Measurements from ENCODE around the gene MLLT3.

MLLT3 gene

DNA sequence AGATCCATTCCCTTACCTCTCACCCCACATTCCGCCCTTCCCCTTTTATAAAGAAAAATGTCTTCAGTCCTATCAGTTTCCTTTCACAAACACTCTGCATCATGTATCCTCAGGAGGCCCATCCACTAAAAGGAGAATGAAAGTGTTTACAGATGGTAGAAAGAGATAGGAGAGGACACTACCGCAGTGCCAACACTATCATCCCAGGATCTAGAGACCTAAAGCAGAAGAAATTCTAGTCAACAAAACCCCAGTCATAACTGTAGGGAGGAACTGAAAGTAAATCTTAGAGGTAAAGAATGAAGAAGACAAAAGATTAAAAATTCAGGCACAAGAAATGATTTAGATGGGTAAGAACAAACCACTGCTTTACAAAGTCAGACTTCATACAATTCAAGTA lies 114.1 kb downstream of the MLLT3 start:
- DNase-seq: no peak
- no peak for TF ChIP-seq CTCF (IDR thresholded peaks at IDR 0.05; ENCODE audit: low read depth, low read length)
- H3K36me3 ChIP-seq: no peaks in the 10 kb centered on the region
- H3K27me3 ChIP-seq (ENCODE audit: insufficient read depth, low read depth, severe bottlenecking): no peaks in the 10 kb centered on the region
- H3K4me3 ChIP-seq (ENCODE audit: low read depth, low read length): no peak overlapping the region
- no peak overlapping the region for H3K27ac ChIP-seq
- no peaks in the 10 kb centered on the region for H3K9me3 ChIP-seq (ENCODE audit: severe bottlenecking)

- Histone ChIP-seq H3K27ac (no peak overlapping the region), H3K9me3 (ENCODE audit: severe bottlenecking) (no peaks in the 10 kb centered on the region), H3K4me3 (ENCODE audit: low read depth, low read length) (no peak overlapping the region), H3K27me3 (ENCODE audit: insufficient read depth, low read depth, severe bottlenecking) (no peaks in the 10 kb centered on the region), H3K36me3 (no peaks in the 10 kb centered on the region)
- DNase-seq: no peak
- no peak for TF ChIP-seq CTCF (IDR thresholded peaks at IDR 0.05; ENCODE audit: low read depth, low read length)
These were observed 114.9 kb downstream of the MLLT3 start for GRCh38 chr9:20507431-20507830.

DNA sequence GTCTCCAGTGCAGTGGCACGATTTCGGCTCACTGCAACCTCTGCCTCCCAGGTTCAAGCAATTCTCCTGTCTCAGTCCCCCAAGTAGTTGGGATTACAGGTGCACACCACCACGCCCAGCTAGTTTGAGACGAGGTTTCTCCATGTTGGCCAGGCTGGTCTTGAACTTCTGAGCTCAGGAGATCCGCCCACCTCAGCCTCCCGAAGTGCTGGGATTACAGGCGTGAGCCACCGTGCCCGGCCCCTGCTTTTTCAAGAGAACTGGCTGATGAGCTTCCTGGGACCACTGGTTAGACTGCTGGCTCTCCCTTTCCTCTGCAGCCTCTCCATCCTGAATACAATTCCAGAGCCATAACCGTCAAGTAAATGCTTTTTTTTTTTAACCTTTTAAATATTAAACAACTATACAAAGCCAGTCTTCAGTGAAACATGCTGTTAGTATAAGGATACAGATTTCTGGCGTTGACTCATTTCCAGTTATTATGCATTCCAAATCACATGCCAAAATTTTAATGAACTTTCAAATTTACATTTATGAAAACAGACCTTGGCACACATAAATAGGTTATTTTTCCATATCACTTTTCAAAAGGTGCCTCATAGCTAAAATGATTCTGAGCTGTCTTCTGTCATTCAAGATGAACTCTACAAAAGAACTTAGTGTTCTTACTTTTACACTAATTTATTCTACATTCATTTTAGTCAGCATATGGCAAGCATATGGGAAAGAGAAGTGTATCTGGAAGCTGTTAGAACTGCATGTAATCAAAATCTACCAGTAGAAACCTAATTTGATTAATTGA lies 116.0 kb downstream of the MLLT3 start:
- no peak for DNase-seq
- no peak for TF ChIP-seq CTCF (IDR thresholded peaks at IDR 0.05; ENCODE audit: low read depth, low read length)
- H3K4me3 ChIP-seq (ENCODE audit: low read depth, low read length): no peak overlapping the region
- no peaks in the 10 kb centered on the region for H3K36me3 ChIP-seq
- no peaks in the 10 kb centered on the region for H3K9me3 ChIP-seq (ENCODE audit: severe bottlenecking)
- no peak overlapping the region for H3K27ac ChIP-seq
- H3K27me3 ChIP-seq (ENCODE audit: insufficient read depth, low read depth, severe bottlenecking): no peaks in the 10 kb centered on the region

GRCh38 chr9:20505574-20505973 lies 116.7 kb downstream of the MLLT3 start:
- TF ChIP-seq CTCF (IDR thresholded peaks at IDR 0.05; ENCODE audit: low read depth, low read length): no peak
- H3K27ac ChIP-seq: no peak overlapping the region
- H3K4me3 ChIP-seq (ENCODE audit: low read depth, low read length): no peak overlapping the region
- H3K27me3 ChIP-seq (ENCODE audit: insufficient read depth, low read depth, severe bottlenecking): no peaks in the 10 kb centered on the region
- H3K9me3 ChIP-seq (ENCODE audit: severe bottlenecking): no peaks in the 10 kb centered on the region
- H3K36me3 ChIP-seq: no peaks in the 10 kb centered on the region
- no peak for DNase-seq

GRCh38 chr9:20504930-20505329 lies 117.4 kb downstream of the MLLT3 start:
- no peaks in the 10 kb centered on the region for H3K27me3 ChIP-seq (ENCODE audit: insufficient read depth, low read depth, severe bottlenecking)
- TF ChIP-seq CTCF (IDR thresholded peaks at IDR 0.05; ENCODE audit: low read depth, low read length): no peak
- H3K36me3 ChIP-seq: no peaks in the 10 kb centered on the region
- no peak overlapping the region for H3K27ac ChIP-seq
- H3K4me3 ChIP-seq (ENCODE audit: low read depth, low read length): no peak overlapping the region
- no peak for DNase-seq
- H3K9me3 ChIP-seq (ENCODE audit: severe bottlenecking): no peaks in the 10 kb centered on the region

DNA sequence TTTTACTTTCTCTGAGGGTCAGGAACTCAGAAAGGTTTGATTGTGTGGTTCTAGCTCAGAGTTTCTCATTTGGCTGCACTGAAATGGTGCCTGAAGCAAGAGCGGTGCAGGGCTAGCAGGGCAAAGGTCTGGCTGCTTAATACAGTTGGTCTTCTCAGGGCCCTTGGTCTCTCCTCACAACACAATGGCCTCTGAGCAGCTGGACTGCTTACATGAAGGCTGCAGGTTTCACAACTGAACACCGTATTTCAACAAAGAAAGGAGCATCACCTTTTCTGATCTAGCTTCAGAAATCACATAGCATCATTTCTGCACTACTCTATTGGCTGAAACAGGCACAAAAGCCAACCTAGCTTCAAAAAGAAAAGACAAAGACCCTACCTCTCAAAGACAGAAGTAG lies 122.2 kb downstream of the MLLT3 start:
- Histone ChIP-seq H3K27me3 (ENCODE audit: insufficient read depth, low read depth, severe bottlenecking) (no peaks in the 10 kb centered on the region), H3K4me3 (ENCODE audit: low read depth, low read length) (no peak overlapping the region), H3K36me3 (no peaks in the 10 kb centered on the region), H3K9me3 (ENCODE audit: severe bottlenecking) (no peaks in the 10 kb centered on the region), H3K27ac (no peak overlapping the region)
- no peak for TF ChIP-seq CTCF (IDR thresholded peaks at IDR 0.05; ENCODE audit: low read depth, low read length)
- DNase-seq: no peak

Measured in WERI-Rb-1 (cell line).